Kidney epithelial cell (primary cell): ENCODE measurements around the gene APOA4. TPM values are rescaled to one million over a fixed set of nuclear protein-coding genes. Genes with fewer than 3 reads are reported as not detected.

ENCODE experiments used
- DNase-seq: peaks from one replicate; pipeline ENCODE4 v3.0.0-alpha.2; 2010; ENCODE audit warnings: low read depth
- H3K27me3 ChIP-seq: 2 replicates; pipeline ENCODE4 v1.6.0; 2011; ENCODE audit warnings: low read length; ENCODE audit not compliant: control insufficient read depth, insufficient read depth
- H3K36me3 ChIP-seq: 2 replicates; pipeline ENCODE4 v1.5.1; 2011; ENCODE audit warnings: low read length; ENCODE audit not compliant: control insufficient read depth, insufficient read depth
- H3K4me3 ChIP-seq: 2 replicates; pipeline ENCODE4 v1.5.1; 2011; ENCODE audit warnings: low read depth, mild to moderate bottlenecking, control low read depth, low read length
- total RNA-seq: library from RNA; depleted of rRNA; stranded (reverse); fragments of >200 nt; gene quantifications from 2 replicates; pipeline ENCODE4 v1.2.3, GENCODE V29; 2015
- TF ChIP-seq, protein P1 (sequence below): IDR thresholded peaks from 2 replicates; pipeline ENCODE4 v1.5.1; 2011; ENCODE audit warnings: mild to moderate bottlenecking, moderate library complexity, low read length, control low read depth, inconsistent platforms; ENCODE audit not compliant: insufficient read depth, poor library complexity, severe bottlenecking

Gene APOA4
- total RNA-seq, 1 donor from 2014 or later = not detected

DNA sequence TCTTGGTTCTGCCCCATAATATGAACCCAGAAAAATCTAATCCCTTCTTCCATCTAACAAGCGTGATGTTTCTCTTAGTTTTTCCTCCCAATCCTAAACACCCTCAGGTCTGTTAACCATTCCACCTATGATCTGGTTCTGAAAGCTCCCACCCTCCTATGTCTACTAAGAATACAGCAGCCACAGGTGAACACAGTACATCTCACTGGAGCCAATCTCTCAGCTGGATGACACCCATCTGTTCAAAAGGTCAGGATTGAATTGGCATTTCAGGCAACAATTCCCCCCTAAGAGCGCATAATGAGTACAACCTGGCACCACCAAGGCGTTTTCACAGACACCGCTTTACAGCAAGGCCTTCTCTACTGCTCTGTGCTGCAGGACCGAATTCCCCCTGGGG lies 33.3 kb upstream of the APOA4 start:
- Histone ChIP-seq H3K4me3 (no peak overlapping the region), H3K27me3 (no peaks in the 10 kb centered on the region), H3K36me3 (peaks cover 2% of the 10 kb centered on the region)
- DNase-seq = no peak
- TF ChIP-seq, protein P1, sequence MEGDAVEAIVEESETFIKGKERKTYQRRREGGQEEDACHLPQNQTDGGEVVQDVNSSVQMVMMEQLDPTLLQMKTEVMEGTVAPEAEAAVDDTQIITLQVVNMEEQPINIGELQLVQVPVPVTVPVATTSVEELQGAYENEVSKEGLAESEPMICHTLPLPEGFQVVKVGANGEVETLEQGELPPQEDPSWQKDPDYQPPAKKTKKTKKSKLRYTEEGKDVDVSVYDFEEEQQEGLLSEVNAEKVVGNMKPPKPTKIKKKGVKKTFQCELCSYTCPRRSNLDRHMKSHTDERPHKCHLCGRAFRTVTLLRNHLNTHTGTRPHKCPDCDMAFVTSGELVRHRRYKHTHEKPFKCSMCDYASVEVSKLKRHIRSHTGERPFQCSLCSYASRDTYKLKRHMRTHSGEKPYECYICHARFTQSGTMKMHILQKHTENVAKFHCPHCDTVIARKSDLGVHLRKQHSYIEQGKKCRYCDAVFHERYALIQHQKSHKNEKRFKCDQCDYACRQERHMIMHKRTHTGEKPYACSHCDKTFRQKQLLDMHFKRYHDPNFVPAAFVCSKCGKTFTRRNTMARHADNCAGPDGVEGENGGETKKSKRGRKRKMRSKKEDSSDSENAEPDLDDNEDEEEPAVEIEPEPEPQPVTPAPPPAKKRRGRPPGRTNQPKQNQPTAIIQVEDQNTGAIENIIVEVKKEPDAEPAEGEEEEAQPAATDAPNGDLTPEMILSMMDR = no peak

DNA sequence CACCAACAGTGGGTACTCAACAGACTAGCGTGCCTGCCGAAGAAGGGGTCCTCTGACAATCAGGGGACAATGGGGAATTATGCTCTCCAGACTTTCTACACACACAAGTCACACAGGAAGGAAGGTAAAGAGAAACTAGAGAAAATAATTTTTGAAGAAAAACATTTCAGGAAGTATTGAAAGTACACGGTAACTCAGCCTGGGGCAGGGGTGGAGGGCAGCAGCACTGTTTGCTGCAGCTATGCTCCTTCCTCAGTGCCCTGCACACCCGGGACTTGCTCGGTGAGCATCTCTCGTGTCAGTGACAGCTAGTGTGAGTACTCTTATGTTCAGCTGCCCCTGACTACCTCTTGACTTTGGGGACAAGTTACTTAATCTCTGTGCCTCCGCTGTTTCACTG lies 32.3 kb upstream of the APOA4 start:
- H3K36me3 ChIP-seq = peaks cover 2% of the 10 kb centered on the region
- no peaks in the 10 kb centered on the region for H3K27me3 ChIP-seq
- TF ChIP-seq, protein P1 = no peak
- no peak overlapping the region for H3K4me3 ChIP-seq
- DNase-seq = no peak

DNA sequence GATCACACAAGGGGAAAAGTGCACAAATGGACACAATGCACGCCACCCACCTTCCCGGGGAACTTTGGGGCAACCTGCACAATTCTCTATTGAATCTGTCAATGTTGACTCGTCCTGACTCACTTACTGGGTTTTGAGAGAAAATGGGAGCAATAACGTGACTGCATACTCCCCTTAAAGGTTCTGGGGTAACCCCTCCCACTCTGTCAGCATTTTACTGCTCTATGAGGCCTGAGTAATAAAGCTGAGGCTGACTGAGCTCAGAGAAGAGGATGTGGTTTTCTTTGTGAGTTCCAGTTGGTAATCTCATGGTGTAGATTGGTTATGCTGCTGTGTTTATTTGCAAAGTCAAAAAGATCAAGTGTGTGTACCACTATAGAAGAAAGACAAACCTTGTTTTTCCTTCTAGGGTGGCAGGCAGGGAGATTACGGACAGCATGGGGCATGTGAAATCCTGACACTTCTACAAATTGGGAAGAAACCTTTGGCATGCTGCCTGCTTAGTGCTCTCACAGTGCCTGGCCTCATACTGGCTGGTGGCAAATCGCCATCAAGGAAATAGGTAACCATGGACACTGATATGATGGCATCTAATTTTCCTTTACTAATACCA lies 30.5 kb upstream of the APOA4 start:
- DNase-seq = peak; percentile 88
- Histone ChIP-seq H3K36me3 (no peaks in the 10 kb centered on the region), H3K4me3 (no peak overlapping the region), H3K27me3 (no peaks in the 10 kb centered on the region)
- TF ChIP-seq, protein P1 = no peak

DNA sequence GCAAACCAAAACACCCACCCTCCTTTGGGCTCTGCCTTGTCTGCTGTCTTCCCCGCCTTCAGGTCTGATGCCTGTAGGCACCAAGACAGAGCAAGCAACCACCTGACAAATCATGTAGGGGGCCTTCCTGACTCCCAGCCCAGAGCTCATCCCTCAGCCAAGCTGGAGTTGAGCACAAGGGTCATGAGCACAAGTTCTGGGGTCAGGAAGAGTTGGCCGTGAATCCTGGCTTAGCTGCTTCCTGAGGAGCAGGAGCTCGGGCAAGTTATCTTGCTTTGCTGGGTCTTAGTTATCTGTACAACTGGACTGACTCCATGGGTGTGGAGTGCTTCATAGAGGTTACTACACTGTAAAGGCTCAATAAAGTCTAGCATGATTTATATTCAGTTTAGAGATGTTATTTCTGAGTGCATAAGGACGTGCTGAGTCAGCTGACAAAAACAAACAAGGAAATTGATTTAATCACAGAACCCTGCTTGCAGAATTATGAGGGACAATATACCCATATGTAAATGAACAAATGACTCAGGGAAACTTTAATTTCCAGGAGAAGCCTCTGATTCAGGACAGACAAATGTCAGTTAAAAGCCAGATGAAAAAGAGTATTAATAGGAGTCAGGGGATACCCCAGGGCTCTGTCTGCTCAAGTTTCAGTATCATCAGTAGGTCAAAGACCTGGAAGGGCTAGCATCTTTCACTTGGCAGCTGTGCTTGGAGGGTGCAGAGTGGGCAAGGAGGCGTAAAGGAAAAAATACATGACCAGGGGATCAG lies 29.3 kb upstream of the APOA4 start:
- Histone ChIP-seq H3K27me3 (no peaks in the 10 kb centered on the region), H3K36me3 (peaks cover 1% of the 10 kb centered on the region), H3K4me3 (no peak overlapping the region)
- no peak for DNase-seq
- TF ChIP-seq, protein P1 = no peak

DNA sequence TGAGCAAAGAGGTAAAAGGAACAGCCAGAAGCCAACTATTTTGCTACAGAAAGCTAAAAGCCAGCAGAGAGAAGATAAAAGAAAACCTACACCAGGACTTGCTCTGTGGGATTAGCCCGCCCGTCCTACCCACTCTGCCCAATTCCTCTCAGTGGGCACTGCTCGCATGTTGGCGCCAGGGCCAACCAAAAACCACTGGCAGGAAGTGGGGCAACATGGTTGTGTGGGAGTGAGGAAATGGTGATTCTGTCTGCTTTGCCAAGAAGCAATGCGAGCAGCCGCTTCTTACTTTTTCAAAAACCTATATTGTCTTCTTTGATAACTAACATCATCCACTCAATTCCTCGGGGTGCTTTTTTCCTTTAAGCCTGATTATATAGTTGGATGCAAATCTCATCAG lies 28.5 kb upstream of the APOA4 start:
- no peak overlapping the region for H3K4me3 ChIP-seq
- TF ChIP-seq, protein P1 = no peak
- no peak for DNase-seq

DNA sequence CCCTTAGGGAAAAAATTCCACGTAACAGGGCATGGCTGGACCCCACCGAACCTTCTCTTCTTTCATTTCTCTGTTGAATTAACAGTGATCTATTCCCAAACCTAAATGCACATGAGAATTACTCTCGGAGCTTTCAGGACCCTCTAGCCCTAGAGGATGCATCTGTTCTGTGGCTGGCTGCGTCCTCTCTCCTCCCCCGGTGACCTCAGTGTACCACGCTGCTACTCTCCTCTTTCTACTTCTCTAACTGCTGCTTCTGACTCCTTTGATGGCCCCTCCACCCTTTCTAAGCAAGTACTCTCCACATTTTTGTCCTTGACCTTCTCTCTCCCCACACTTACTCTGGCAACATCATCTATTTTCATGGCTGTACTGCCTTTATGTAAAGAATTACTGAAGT lies 26.4 kb upstream of the APOA4 start:
- Histone ChIP-seq H3K27me3 (no peaks in the 10 kb centered on the region), H3K36me3 (peaks cover 3% of the 10 kb centered on the region), H3K4me3 (no peak overlapping the region)
- TF ChIP-seq, protein P1 = no peak
- no peak for DNase-seq

More for the DNA sequence above, 28.5 kb upstream of the APOA4 start:
- no peaks in the 10 kb centered on the region for H3K27me3 ChIP-seq
- peaks cover 1% of the 10 kb centered on the region for H3K36me3 ChIP-seq
